ENCODE results near the gene CMIP.

CMIP gene

DNA sequence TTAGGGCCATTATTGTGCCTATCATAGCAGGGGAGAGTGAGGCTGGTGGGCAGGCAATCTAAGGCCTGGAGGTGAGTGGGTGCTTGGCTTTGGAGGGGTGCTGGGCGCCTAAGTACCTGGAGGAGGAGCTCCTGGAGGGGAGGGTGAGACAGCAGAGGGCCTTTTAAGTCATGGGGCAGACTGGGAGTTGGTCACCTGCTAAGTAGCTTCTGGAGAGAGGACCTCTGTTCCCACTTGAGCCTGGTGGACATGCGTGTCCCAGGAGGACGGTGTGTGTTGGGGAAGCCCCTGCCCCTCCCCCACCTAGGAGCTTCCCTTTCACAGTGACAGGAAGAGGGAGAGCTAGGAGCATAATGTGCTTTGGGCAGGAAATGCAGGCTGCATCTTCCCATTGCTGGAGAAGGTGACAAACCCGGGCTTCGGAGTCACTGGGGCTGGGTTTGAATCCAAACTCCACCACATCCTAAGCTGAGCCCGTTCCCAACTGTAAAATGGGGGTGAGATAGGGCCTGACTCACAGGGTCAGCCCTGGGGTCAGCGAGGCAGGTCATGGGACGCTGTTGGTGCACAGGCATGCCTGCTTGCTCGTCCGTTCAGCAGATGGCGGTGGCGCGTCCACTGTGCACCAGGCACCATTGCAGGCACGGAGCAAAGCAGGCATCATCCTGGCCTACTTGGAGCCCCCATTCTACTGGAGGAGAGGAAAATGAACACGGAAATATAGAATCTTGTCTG is 37.9 kb downstream of the CMIP start:
- no peak for DNase-seq

DNA sequence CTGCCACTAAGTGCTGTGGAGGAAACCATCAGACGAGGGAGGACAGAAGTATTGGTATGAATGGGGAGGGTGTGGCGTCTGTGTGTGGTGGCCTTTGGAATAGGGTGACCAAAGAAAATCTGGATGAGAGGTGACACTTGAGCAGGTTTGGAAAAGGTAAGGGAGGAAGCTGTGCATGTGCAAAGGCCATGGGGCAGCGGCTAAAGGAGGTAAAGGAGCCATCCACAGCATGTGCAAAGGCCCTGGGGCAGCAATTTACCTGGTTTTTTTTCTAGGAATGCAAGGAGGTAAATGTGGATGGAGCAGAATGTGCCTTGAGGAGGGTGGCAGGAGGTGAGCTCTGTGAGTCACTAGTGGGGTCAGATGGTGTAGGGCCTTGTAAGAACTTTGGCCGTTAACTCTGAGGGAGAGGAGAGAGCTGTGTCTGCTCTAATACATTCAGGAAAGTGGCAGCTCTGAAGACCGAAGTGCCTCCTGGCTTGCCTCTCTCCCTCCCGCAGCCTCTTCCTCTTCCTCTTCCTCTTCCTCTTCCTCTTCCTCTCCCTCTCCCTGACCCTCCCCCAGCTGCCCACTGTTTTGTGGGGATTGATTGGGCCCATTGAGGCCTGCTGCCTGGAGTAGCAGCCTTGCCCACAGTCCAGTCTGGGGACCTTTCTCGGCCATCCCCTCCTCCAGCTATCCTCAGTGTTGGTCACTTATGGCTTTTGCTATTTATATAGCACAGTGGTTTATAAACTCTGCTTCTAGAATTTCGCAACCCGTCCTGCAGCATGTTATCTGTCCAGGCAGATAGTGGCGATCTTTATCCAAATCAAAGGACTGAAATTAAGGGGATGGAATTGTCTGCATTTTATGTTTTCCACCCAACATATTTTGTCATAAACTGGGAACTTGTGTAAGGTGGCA is 38.7 kb downstream of the CMIP start:
- DNase-seq: no peak

DNA sequence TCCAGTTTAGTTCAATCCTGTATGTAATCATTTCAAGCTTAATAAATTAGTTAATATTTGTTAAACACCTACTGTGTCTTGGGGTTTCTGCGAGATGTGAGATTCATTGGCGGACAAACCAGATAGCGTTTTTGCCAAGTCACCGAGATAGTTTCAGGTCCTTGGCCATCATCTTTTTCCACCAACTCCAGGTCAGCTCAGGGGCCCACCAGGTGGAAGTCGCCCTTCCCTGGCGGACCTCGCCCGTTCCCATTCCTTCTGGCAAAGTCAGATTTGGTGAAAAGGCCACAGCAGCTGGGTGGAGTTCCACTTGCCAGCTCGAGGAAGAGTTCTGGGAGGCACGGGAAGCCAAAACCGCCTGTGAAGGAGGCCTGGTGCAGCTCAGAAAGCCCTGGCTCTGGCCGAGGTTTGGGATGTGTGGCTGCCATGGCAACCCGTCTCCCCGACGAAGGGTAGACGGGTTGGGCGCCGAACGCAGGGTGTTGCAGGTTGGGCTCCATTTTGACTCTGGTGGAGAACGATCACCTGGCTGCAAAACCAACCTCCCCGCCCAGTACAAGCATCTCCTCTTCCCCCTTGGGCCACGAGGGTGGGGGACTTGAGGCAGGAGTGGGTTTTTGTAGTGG is 39.5 kb downstream of the CMIP start:
- DNase-seq: no peak

DNA sequence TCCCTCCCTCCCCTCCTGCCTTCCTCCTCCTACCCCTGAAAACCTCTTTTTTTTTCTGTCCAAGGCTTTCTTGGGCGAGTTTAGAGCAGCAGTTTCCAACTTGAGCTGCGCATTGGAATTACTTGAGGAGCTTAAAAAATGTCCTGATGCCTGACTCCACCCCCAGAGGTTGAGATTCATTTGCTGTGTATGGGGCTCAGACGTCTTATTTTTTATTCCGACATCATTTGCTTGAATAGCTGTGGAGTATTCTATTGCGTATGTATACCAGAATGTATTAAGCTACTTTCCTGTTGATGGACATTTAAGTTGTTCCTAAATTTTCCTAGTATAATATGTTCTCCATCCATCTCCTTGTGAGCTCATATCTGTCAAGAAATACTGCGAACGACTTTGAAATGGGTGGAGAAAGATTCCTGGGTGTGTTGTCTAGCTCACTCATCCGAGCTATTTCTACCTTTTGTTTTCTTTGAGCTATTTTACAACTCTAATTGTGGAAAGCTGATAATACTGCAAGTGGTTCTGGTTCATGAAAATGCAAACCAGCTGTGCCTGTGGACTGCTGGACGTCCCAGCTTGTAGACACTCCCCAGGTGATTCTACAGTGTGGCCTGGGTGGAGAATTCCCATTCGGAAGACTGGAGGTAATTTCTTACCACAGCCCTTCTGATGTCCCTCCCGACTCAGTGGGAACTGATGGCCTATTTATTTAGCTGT is 40.5 kb downstream of the CMIP start:
- no peak for DNase-seq

DNA sequence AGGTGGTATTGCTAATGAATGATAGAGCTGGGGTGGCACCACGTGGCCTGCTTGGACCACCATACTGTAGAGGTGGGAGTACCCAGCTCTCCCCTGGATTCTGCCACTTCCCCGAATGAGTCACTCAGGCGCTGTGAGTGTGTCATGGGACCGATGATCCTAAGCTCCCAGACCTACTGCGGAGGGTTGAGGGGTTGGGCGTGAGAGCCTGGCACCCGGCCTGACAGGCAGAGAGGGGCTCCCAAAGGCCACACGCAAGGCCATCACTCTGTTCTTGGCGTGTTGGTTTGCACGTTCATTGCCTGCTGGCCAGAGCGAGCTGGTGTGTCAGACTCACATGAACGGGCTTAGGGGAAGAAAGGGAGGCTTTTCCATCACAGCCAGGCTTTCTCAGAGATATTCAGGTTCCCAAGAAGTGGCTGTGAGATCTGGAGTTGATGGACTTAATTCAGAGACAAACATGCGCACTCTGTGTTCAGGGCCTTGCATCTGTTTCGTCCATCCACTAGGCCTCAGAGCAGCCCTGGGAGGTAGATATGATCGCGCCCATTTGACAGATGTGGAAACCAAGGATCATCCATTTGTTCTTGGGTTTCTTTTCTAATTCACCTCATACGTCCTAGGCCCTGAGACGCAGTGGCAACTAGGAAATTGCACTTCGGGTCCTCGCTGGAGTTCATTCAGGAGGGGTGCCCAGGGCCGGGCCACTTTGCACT is 41.4 kb downstream of the CMIP start:
- no peak for DNase-seq

DNA sequence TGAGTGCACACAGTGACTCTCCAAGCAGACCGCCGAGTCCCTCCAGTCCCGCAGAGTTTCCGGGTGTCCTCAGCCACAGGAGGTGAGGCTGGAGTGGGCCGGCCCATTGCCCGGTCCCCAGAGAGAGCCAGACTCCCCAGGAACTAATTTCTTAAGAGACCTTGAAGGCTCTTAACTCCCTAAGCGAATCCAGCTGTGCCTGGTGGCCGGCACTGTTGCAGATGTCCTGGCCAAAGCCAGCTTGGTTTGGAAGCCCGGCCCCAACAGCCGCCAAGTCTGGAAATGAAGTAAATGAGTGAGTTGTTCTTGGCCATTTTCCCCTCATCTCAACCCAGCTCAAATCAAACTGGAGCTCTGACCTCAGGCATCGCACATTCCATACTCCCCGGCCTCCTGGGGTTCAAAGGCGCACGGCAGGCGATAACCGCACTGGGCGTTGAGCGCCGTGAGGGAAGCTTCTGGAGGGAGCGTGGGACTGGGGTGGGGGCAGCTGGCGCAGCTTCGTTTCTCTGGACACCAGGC is 42.0 kb downstream of the CMIP start:
- no peak for DNase-seq

DNA sequence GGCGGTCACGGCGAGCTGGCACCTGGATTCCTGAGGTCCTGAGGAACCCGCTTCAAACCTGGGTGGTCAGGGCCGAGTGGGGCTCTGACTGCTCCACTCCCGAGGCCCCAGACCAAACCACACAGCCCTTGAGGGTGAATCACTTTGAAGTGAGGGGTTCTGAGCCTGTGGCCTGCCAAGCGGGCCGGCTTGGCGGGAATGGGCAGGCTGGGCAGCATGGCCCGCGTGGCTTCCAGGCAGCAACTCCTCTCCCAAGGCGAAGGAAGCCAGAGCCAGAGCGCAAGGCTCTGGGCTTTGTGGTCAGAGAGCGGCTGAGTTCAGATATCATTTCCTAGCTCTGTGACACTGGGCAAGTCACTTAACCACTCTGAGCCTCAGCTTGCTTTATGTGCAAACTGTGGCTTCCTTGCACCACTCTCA is 42.7 kb downstream of the CMIP start:
- DNase-seq: no peak

DNA sequence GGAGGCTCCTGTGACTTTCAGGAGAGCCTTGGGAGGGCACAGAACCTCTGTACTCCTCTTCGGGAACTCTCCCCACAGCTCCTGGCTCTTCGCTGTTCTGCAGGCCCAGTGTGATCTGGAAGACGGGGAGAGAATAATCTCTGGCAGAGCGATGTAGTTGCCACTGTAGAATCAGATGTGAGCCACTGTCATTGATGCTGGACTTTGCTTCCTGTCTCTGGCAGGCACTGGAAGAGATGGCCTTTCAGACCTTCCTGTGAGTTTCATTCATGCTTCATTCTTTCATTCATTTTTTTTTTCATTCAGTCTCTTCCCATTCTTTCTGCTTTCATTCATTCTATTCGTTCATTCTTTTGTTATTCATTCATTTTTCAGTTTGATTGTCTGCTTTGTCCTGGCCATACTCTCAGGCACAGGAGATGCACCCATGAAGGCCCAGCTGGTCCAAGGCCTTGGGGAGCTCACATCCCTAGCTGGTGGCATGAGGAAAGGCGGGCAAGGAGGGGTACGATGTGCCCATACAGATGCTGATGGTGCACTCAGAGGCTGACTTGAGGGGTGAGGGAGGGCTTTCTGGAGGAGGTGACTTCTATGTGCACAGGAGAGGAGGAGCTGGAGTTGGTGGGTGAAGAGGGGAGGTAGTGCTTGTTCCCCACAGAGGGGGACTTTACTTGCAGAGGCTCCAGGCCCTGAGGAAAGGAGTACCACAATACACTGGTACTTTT is 44.2 kb downstream of the CMIP start:
- DNase-seq: no peak

DNA sequence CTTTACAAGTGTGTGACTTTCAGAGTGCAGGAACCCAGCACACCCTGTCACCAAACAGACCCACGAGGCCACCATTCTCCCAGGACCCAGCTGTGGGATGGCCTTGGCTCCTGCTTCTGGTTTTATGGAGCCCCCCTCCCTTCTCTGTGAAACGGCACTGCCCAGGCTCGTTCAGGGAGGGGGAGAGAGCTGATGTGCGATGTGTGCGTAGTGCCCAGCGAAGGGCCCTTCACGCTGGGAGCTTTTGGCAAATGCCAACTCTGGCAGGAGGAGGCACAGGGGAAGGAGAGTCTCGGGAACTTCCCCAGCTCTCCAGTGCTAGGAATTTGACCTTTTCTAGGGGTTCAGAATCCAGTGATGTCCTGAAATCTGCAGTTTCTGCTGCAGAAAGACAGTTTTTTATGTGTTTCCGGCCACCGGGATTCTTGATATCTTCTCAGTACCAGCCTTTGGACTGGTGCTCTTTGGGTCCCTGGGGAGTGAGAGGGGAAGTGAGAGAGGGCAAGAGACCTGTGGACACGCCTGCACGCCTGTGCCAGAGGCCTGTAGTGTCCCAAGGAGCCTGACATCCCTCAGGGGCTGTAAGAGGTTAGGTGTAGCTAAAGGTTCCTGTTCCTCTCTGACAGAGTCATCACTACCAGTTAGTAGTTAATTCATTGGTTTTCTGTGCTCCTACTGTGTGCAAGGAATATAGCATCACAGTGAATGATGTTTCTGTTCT is 45.1 kb downstream of the CMIP start:
- DNase-seq: no peak

DNA sequence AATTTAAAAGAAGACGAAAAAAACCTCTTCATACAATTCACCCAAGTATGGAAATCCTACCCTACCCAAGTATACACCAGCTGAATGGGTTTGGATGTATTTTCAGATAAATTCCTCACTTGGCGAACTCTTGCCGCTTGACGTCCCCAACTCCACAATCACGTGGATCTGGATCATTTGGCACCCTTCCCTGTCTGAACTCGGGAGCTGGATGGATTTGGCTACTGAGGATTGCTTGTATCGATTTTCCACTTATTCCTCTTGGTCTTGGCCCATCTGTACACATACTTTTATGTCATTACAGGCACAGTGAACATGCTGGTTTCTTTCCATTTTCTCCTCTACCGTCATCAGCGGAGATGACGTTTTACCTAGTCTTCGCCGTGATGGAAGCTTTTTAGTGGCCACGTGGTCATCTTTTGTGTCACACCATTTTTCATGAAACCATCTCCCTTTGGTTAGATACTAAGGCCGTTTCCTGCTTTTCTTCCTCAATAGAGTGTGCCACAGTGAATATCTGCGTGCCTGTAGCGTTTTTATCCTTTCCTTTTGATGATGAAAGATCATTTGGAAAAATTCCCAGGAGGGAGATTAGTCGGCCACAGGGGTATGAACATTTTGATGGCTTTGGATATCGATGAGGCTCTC is 47.1 kb downstream of the CMIP start:
- no peak for DNase-seq

DNA sequence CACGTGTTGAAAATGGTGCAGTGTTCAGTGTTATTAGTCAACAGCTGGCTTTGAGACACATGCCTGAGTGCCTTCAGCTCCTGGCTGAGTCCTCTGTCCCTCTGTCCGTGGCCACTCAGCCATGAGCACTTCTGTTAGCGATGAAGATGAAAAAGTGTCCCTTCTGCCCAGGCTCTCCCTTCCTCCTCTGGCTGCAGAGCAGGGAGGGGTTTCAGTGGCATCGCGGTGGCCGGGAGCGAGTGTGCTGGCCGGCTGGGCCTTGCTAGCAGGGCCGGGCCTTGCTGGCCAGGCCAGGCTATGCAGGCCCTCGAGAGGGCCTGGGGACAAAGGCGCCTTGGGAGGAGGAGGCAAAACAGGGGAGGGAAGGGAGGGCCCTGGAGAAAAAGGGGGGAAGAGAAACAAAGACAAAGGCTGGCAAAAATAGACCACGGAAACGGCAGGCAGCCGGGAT is 47.7 kb downstream of the CMIP start:
- no peak for DNase-seq

DNA sequence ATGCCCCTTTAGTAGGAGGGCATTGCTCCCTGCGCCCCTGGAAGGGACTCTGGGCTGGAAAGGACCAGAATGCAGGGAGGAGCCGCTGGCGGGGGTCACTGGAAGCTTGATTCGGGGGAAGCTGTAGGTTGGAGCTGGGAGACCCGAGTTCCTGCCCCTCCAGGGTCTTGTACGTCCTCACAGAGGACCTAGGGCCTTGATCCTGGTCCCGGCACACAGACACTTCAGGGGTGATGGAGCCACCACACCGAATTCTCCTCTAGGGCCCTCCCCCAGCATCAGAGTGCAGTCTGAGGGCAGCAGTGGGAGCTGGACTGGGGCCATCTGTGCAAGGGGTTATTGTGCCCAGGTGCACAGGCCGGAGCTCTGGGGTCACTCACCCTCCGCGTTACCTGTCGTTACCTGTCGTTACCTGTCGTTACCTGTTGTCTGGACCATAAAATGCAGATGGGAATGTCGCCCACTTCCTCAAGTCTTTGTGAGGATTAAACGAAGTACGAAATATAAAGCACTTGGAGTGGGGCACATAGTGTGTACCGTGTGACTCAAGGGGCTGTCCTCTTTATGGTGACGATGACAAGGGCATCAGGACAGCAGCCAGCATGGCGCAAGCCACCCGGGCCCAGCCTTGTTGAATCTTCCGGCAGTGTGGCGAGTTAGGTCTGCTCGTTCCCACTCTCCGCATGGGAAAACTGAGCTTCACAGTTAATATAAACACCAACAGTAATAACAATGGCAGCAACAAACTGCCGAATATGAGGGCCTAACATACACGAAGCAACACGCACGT is 48.6 kb downstream of the CMIP start:
- no peak for DNase-seq

DNA sequence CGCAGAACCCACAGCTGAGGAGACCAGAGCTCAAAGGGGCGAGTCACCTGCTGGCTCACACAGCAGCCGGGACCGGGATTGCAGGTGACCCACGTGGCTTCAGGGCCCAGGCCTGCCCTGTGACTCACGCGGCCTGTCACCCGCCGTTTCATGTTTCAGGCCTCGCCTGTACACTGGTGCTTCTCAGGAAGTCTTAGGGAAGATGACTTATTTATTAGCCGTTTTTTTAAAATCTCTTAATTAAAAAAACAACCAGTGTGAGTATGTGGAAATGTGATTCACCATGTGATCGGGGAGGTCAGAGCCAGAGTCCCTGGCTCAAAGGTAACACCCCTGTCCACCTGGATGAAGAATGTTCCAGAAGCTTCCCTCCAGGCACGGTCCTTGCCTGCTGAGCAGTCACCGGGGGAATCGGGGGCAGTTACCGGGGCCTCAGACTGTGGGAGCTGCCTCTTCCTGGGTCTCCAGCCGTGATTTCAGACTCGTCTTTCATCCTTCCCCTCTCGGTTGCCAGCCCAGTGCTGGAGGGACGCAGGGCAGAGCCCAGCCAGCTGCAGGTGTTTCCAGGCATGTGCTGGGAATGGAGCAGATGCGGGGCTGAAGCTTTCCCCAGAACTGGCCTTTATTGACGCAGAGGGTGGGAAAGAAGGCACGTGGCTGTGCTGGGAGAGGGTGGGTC is 49.3 kb downstream of the CMIP start:
- DNase-seq: no peak

DNA sequence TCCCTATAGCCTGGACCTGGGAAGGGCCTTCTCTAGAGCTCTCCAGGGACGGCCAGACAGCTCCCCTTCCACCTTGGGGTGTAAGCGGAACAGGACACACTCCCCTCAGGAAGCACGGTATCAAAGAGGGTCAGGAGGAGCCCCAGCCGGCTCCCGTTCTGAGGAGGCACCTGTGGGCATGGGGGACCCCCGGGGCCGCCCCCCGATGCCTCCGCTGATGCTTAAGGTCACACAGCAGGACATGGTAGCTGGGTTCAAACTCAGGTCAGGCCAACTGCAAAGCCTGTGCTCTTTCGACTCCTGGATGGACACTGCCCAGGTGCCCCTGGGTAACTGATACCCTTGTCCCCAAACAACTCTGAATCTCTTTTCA is 49.8 kb downstream of the CMIP start:
- no peak for DNase-seq

DNA sequence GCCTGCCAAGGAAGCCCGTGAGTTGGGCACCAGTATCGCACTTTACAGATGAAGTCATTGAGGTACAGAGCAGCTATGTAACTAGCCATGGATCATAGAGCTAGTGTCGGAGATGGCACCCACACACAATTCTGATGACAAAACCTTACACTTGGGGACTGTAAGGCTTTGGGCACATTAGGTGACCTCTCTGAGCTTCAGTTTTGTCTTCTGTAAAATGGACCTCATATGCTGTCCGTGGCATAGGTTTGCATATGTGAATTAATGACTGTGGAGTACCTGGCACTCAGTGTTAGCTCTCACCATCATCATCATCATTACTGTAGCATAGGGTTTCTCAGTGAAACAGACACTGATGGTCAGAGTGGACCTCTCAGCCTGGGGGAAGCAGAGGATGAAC is 50.3 kb downstream of the CMIP start:
- DNase-seq: no peak

DNA sequence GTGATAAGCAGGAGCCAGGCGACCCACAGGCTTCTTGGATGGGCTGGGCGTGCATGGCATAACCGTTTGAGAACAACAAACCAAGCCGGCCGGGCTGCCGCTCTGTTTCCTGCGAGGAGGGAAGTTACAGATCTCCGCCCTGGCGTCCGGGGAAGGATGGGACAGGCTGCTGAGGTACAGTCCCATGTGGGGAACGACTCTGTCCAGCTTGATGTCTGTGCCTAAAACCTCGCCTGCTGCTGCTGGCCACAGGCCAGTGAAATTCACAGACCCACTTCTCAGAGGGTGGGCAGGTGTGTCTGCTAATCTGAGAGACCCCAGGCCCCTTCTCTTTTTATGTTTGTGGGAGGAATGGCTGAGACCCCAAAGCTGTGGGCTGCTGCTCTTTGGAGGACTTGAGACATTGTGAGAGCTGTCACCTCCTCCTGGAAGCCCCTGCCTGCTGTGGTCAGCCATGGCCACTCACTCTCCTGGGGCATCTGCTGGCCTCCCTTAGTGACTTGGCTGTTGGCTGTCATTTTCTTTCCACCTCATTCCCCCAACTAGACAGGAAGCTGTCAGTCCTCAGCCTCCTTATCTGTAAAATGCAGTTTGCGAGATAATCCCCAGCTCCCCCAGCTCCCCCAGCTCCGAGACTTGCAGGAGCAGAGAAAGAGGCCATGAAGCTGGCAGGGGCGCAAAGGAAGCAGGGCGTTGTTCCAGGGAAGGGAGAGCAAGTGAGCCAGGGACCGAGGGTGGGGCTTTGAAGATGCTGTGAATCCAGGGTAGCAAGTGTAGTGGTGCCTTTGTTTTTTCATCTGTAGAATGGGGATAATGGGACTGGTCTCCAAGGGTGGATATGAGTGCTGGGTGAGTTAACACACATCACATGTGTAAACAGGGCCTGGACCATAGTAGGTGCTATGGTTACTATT is 51.0 kb downstream of the CMIP start:
- DNase-seq: no peak

DNA sequence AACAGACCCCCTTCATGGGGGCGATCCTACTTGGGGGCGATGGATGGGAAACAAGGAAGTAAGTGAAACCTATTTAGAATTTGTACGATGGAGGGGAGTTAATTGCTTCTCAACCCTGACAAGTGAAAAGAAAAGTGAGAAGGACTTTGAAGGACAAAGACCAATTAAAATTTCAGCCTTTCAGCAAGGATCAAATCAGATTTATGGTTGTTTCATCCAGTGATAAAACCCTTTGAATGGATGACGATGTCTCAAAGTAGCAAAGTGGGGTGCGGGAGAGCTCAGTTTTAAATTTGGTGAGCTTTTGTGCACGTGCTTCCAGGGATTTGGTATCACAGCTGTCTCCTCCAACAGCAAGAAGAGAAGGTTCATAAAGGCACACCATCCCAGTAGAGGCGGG is 51.7 kb downstream of the CMIP start:
- DNase-seq: no peak

DNA sequence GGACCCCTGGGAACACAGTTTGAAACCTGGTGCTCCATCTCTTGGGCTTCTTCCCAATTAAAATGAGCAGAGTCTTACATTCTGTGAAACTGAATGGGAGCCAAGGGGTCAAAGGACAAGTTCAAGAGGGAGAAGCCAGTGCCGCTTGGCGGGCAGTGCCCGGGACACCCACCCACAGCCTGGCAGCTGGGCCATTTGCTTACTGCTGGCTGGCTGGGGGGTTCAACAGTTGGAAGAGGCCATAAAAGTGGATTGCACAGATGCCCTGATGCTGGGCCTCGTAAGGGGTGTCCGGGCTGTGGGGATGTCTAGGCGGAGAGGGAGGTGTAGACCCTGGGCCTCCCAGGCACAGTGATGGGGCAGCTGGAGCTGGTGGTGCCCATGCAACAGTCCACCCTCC is 52.1 kb downstream of the CMIP start:
- DNase-seq: no peak

Data from activated CD4-positive, alpha-beta T cell treated with anti-CD3 and anti-CD28 coated beads, Interleukin-2, Interleukin-6, amounts not matched to agents 100 ng/mL and 50 ng/mL, durations not matched to agents 16 hours and 8 hours (primary cell).